ENCODE results near the gene SP8. TPM values are rescaled to one million over a fixed set of nuclear protein-coding genes. Genes with fewer than 3 reads are reported as not detected.

The SP8 gene
- total RNA-seq, 1 experiment from 2014 or later = not detected

GRCh38 chr7:20798081-20798693, 11.5 kb upstream of the SP8 start:
- H3K4me1 ChIP-seq (ENCODE audit: control insufficient read depth, insufficient read depth, low read length) = no peaks in the 10 kb centered on the region; the same call in 1 of the 2 replicates
- ChIA-PET CTCF (interaction anchor here (0.6 kb wide), 1 partner anchor 44 kb away, joined by 4 read pairs; no protein-coding TSS in a partner anchor), POLR2A (no interaction called here)
- H3K9me3 ChIP-seq (ENCODE audit: control insufficient read depth, insufficient read depth, low read depth, low read length) = no peaks in the 10 kb centered on the region
- ATAC-seq (peak; percentile 96), DNase-seq (ENCODE audit: low read depth, low spot score) (no peak)
- in situ Hi-C loops (cut with HindIII; ENCODE audit: low pct_unique_long_range_greater_than_20kb, low sequenced_read_pairs) = no loop called here
- intact Hi-C loops (cut with micrococcal nuclease; ENCODE audit: unreplicated experiment) = loop anchor here (10.0 kb wide), 1 partner anchor 627 kb away; the partner anchor contains the start of gene SP4
- H3K27me3 ChIP-seq (ENCODE audit: control insufficient read depth, insufficient read depth, low read length) = peaks cover 36% of the 10 kb centered on the region
- TF ChIP-seq POLR2AphosphoS5 (IDR thresholded peaks at IDR 0.05; ENCODE audit: low read depth, low read length) (no peak), TCF7L2 (IDR thresholded peaks at IDR 0.05; ENCODE audit: low read depth, low read length) (no peak), REST (IDR thresholded peaks at IDR 0.05; ENCODE audit: insufficient read depth in 1 of 2, low read depth in 2 of 2, low read length in 1 of 2) (no peak), CTCF (IDR thresholded peaks at IDR 0.05) (no peak), SIN3A (IDR thresholded peaks at IDR 0.05; ENCODE audit: borderline replicate concordance, insufficient read depth, low read depth, low read length) (no peak)
- no TSS peak for BruUV-seq (replicated peaks)
- H3K27ac ChIP-seq (ENCODE audit: low read length) = no peak overlapping the region
- no peaks in the 10 kb centered on the region for H3K36me3 ChIP-seq (ENCODE audit: control insufficient read depth, insufficient read depth, low read length)
- peak overlapping the region; percentile 48 to 80 for H3K4me3 ChIP-seq (ENCODE audit: low read depth in 2 of 2, low read length in 2 of 2)

- peaks cover 39% of the 10 kb centered on the region for H3K27me3 ChIP-seq (ENCODE audit: control insufficient read depth, insufficient read depth, low read length)
- in situ Hi-C loops (cut with HindIII; ENCODE audit: low pct_unique_long_range_greater_than_20kb, low sequenced_read_pairs) (no loop called here), intact Hi-C loops (cut with micrococcal nuclease; ENCODE audit: unreplicated experiment) (loop anchor here (10.0 kb wide), 1 partner anchor 627 kb away; the partner anchor contains the start of gene SP4)
- ChIA-PET CTCF (interaction anchor here (0.6 kb wide), 1 partner anchor 45 kb away, joined by 4 read pairs; no protein-coding TSS in a partner anchor), POLR2A (no interaction called here)
- H3K9me3 ChIP-seq (ENCODE audit: control insufficient read depth, insufficient read depth, low read depth, low read length) = no peaks in the 10 kb centered on the region
- H3K36me3 ChIP-seq (ENCODE audit: control insufficient read depth, insufficient read depth, low read length) = no peaks in the 10 kb centered on the region
- ATAC-seq = peak; percentile 90
- H3K4me1 ChIP-seq (ENCODE audit: control insufficient read depth, insufficient read depth, low read length) = no peaks in the 10 kb centered on the region; the same call in 1 of the 2 replicates
- DNase-seq (ENCODE audit: low read depth, low spot score) = no peak
- no TSS peak for BruUV-seq (replicated peaks)
- H3K4me3 ChIP-seq (ENCODE audit: low read depth in 2 of 2, low read length in 2 of 2) = peak overlapping the region; percentile 48 to 80
- no peak overlapping the region for H3K27ac ChIP-seq (ENCODE audit: low read length)
- TF ChIP-seq REST (IDR thresholded peaks at IDR 0.05; ENCODE audit: insufficient read depth in 1 of 2, low read depth in 2 of 2, low read length in 1 of 2) (no peak), TCF7L2 (IDR thresholded peaks at IDR 0.05; ENCODE audit: low read depth, low read length) (no peak), SIN3A (IDR thresholded peaks at IDR 0.05; ENCODE audit: borderline replicate concordance, insufficient read depth, low read depth, low read length) (no peak), POLR2AphosphoS5 (IDR thresholded peaks at IDR 0.05; ENCODE audit: low read depth, low read length) (no peak), CTCF (IDR thresholded peaks at IDR 0.05) (no peak)
Observed at GRCh38 chr7:20797462-20798080, 10.9 kb upstream of the SP8 start.
